ENCODE results near the gene SYNGAP1. TPM values are rescaled to one million over a fixed set of nuclear protein-coding genes. Genes with fewer than 3 reads are reported as not detected.

The SYNGAP1 gene
- total and polyA plus RNA-seq, 2 experiments from 2014 or later: 13.9 to 45.0 TPM

GRCh38 chr6:33383427-33384185 is 36.3 kb upstream of the SYNGAP1 start:
- no peak for ATAC-seq
- H3K4me2 ChIP-seq: no peak overlapping the region
- no peak for DNase-seq (ENCODE audit: low spot score)
- H3K36me3 Mint-ChIP-seq (ENCODE audit: low read depth): no peaks in the 10 kb centered on the region
- no peaks in the 10 kb centered on the region for H3K36me3 ChIP-seq (ENCODE audit: insufficient read depth)
- TF ChIP-seq EZH2 (IDR thresholded peaks at IDR 0.05; ENCODE audit: low read depth, unreplicated experiment) (no peak), CTCF (conservative IDR thresholded peaks at IDR 0.05; ENCODE audit: low read depth in 2 of 2) (no peak), JUNB (IDR thresholded peaks at IDR 0.05; ENCODE audit: unreplicated experiment) (no peak), ZNF331 (CRISPR knock-in tag; IDR thresholded peaks at IDR 0.05; ENCODE audit: low read depth) (no peak), CREB1 (CRISPR knock-in tag; IDR thresholded peaks at IDR 0.05; ENCODE audit: low read depth) (no peak), STAT1 (IDR thresholded peaks at IDR 0.05; ENCODE audit: unreplicated experiment) (no peak), POLR2AphosphoS5 (IDR thresholded peaks at IDR 0.05; ENCODE audit: low read depth) (no peak), ZNF114 (CRISPR knock-in tag; IDR thresholded peaks at IDR 0.05) (no peak), ETS1 (IDR thresholded peaks at IDR 0.05) (no peak), EZH2phosphoT487 (IDR thresholded peaks at IDR 0.05; ENCODE audit: unreplicated experiment) (no peak), REST (IDR thresholded peaks at IDR 0.05; ENCODE audit: unreplicated experiment) (no peak), NANOG (IDR thresholded peaks at IDR 0.05; ENCODE audit: borderline replicate concordance) (no peak)
- TF ChIP-seq, protein P1, sequence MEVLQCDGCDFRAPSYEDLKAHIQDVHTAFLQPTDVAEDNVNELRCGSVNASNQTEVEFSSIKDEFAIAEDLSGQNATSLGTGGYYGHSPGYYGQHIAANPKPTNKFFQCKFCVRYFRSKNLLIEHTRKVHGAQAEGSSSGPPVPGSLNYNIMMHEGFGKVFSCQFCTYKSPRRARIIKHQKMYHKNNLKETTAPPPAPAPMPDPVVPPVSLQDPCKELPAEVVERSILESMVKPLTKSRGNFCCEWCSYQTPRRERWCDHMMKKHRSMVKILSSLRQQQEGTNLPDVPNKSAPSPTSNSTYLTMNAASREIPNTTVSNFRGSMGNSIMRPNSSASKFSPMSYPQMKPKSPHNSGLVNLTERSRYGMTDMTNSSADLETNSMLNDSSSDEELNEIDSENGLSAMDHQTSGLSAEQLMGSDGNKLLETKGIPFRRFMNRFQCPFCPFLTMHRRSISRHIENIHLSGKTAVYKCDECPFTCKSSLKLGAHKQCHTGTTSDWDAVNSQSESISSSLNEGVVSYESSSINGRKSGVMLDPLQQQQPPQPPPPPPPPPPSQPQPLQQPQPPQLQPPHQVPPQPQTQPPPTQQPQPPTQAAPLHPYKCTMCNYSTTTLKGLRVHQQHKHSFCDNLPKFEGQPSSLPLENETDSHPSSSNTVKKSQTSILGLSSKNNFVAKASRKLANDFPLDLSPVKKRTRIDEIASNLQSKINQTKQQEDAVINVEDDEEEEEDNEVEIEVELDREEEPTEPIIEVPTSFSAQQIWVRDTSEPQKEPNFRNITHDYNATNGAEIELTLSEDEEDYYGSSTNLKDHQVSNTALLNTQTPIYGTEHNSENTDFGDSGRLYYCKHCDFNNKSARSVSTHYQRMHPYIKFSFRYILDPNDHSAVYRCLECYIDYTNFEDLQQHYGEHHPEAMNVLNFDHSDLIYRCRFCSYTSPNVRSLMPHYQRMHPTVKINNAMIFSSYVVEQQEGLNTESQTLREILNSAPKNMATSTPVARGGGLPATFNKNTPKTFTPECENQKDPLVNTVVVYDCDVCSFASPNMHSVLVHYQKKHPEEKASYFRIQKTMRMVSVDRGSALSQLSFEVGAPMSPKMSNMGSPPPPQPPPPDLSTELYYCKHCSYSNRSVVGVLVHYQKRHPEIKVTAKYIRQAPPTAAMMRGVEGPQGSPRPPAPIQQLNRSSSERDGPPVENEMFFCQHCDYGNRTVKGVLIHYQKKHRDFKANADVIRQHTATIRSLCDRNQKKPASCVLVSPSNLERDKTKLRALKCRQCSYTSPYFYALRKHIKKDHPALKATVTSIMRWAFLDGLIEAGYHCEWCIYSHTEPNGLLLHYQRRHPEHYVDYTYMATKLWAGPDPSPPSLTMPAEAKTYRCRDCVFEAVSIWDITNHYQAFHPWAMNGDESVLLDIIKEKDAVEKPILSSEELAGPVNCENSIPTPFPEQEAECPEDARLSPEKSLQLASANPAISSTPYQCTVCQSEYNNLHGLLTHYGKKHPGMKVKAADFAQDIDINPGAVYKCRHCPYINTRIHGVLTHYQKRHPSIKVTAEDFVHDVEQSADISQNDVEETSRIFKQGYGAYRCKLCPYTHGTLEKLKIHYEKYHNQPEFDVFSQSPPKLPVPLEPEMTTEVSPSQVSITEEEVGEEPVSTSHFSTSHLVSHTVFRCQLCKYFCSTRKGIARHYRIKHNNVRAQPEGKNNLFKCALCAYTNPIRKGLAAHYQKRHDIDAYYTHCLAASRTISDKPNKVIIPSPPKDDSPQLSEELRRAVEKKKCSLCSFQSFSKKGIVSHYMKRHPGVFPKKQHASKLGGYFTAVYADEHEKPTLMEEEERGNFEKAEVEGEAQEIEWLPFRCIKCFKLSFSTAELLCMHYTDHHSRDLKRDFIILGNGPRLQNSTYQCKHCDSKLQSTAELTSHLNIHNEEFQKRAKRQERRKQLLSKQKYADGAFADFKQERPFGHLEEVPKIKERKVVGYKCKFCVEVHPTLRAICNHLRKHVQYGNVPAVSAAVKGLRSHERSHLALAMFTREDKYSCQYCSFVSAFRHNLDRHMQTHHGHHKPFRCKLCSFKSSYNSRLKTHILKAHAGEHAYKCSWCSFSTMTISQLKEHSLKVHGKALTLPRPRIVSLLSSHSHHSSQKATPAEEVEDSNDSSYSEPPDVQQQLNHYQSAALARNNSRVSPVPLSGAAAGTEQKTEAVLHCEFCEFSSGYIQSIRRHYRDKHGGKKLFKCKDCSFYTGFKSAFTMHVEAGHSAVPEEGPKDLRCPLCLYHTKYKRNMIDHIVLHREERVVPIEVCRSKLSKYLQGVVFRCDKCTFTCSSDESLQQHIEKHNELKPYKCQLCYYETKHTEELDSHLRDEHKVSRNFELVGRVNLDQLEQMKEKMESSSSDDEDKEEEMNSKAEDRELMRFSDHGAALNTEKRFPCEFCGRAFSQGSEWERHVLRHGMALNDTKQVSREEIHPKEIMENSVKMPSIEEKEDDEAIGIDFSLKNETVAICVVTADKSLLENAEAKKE (CRISPR knock-in tag; IDR thresholded peaks at IDR 0.05): no peak
- H4K20me1 ChIP-seq (replicated peaks; ENCODE audit: insufficient read depth): no peaks in the 10 kb centered on the region
- H3K79me2 ChIP-seq (replicated peaks; ENCODE audit: insufficient read depth): no peaks in the 10 kb centered on the region
- no peak overlapping the region for H3K27ac ChIP-seq (ENCODE audit: low read depth)
- H3K4me3 Mint-ChIP-seq: no peak overlapping the region
- H3K27me3 Mint-ChIP-seq (ENCODE audit: insufficient read depth, low read depth, poor library complexity): peaks cover 9% of the 10 kb centered on the region
- H3K27me3 ChIP-seq (ENCODE audit: insufficient read depth): no peaks in the 10 kb centered on the region
- H2AFZ ChIP-seq: no peak overlapping the region
- H3K9me2 ChIP-seq (ENCODE audit: insufficient read depth): no peaks in the 10 kb centered on the region
- H3F3A ChIP-seq (replicated peaks; ENCODE audit: low read depth): no peaks in the 10 kb centered on the region
- H3K4me1 ChIP-seq (ENCODE audit: insufficient read depth): no peaks in the 10 kb centered on the region
- no peaks in the 10 kb centered on the region for H3K9me3 Mint-ChIP-seq
- no peak overlapping the region for H3K27ac Mint-ChIP-seq
- H3K4me3 ChIP-seq: no peak overlapping the region
- H3K4me1 Mint-ChIP-seq: no peaks in the 10 kb centered on the region

Data from GM23338 (cell line).